Neural cell (in vitro differentiated cells): ENCODE data around the gene CCDC107.

Source experiments
- CTCF ChIP-seq: fragments of 450-650 bp; IDR thresholded peaks from 2 replicates; pipeline ENCODE4 v1.5.1; 2014; ENCODE audit warnings: antibody characterized with exemption, mild to moderate bottlenecking, moderate library complexity; ENCODE audit not compliant: poor library complexity, severe bottlenecking
- TAF1 ChIP-seq: IDR thresholded peaks from 2 replicates; pipeline ENCODE4 v1.6.1; 2012; ENCODE audit warnings: low read depth

GRCh38 chr9:35635730-35636129, 22.4 kb upstream of the CCDC107 start:
- TF ChIP-seq CTCF (no peak), TAF1 (no peak)
